Nephron progenitor cell (in vitro differentiated cells): ENCODE data around the gene ABCG2.
"Not testable (repeated sequence)": the region's sequence is repeated elsewhere in the genome, so short reads cannot be mapped to it uniquely, and the experiment has no call there.

Experiments
- DNase-seq: peaks from one replicate; pipeline ENCODE4 v3.0.0; 2021
- H3K27ac Mint-ChIP-seq: 2 replicates; pipeline ENCODE4 v1.8.0; 2021; ENCODE audit warnings: mild to moderate bottlenecking, moderate library complexity, mixed read lengths
- H3K27me3 Mint-ChIP-seq: 2 replicates; pipeline ENCODE4 v1.8.0; 2021; ENCODE audit warnings: mild to moderate bottlenecking, low read depth, mixed read lengths; ENCODE audit not compliant: poor library complexity
- H3K36me3 Mint-ChIP-seq: 2 replicates; pipeline ENCODE4 v1.8.0; 2021; ENCODE audit warnings: low read depth, mixed read lengths
- H3K4me1 Mint-ChIP-seq: 2 replicates; pipeline ENCODE4 v1.8.0; 2021; ENCODE audit warnings: mixed read lengths
- H3K4me3 Mint-ChIP-seq: 2 replicates; pipeline ENCODE4 v1.8.0; 2021; ENCODE audit warnings: mild to moderate bottlenecking, moderate library complexity, mixed read lengths
- H3K9me3 Mint-ChIP-seq: 2 replicates; pipeline ENCODE4 v1.8.0; 2021; ENCODE audit warnings: mild to moderate bottlenecking, moderate library complexity, mixed read lengths
- CTCF ChIP-seq: fragments of 200-600 bp; sonication (generic); IDR thresholded peaks from 2 replicates; pipeline ENCODE4 v1.5.0; 2021; ENCODE audit warnings: antibody characterized with exemption

Gene ABCG2

GRCh38 chr4:88136249-88136648 is 22.2 kb downstream of the ABCG2 start:
- Mint-ChIP-seq H3K4me3 (no peak overlapping the region), H3K4me1 (peaks cover 4% of the 10 kb centered on the region), H3K9me3 (no peaks in the 10 kb centered on the region), H3K36me3 (peaks cover 15% of the 10 kb centered on the region), H3K27me3 (peaks cover 5% of the 10 kb centered on the region), H3K27ac (peak overlapping the region; percentile 32)
- TF ChIP-seq CTCF: no peak
- DNase-seq: no peak

DNA sequence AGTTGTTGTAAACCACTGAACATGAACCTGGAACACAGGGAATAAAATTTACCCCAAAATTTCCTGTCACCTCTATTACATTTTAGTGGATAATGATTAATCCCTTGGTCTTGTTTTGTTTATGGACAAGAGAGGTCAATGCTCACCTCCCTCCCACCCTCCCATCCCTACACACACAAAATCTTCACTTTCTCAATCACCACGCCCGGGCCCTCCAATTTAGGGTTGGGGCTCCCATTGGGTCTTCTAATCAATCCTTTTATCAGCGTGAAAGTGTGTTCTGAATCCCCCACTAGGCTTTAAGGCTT is 23.1 kb downstream of the ABCG2 start:
- no peak for DNase-seq
- H3K4me1 Mint-ChIP-seq: peaks cover 4% of the 10 kb centered on the region
- no peak overlapping the region for H3K27ac Mint-ChIP-seq
- peaks cover 15% of the 10 kb centered on the region for H3K36me3 Mint-ChIP-seq
- H3K9me3 Mint-ChIP-seq: no peaks in the 10 kb centered on the region
- no peak overlapping the region for H3K4me3 Mint-ChIP-seq
- H3K27me3 Mint-ChIP-seq: peaks cover 5% of the 10 kb centered on the region
- no peak for TF ChIP-seq CTCF

DNA sequence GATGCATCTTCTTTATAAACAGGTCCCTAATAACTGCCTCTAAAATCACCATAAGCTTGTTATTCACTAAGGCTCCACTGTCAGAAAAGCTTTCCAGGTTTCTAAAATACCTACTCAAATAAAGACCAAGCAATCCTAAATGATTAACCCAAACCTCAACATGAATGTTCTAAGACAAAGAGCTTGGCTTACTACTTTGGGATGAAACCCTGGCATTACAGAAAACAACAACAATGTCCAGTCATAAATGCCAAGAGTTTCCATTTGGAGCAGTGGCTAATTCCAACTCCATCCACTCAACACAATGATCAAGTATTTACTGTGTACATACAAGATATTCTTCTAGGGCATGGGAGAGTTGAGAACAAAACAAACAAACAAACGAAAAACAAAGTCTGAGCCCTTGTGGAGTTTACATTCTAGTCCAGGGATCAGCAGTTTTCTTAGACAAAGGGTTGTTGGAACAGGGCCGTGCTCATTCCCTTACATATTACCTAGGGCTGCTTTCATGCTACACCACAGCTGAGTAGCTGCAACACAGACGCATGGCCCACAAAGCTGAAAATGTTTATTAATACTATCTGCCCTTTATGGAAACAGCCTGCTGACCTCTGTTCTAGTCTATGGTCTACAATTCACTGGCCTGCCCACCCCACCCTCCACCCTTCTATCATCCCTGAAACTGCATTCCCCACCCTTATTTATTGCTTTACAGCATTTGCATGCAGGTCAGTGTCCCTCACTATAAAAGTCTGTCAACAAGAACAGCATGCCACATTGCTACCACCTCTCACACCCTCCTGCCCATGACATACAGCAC is 23.7 kb downstream of the ABCG2 start:
- Mint-ChIP-seq H3K4me3 (no peak overlapping the region), H3K9me3 (peaks cover 2% of the 10 kb centered on the region), H3K27me3 (peaks cover 5% of the 10 kb centered on the region), H3K4me1 (peaks cover 4% of the 10 kb centered on the region), H3K36me3 (peaks cover 17% of the 10 kb centered on the region), H3K27ac (no peak overlapping the region)
- DNase-seq: no peak
- no peak for TF ChIP-seq CTCF

DNA sequence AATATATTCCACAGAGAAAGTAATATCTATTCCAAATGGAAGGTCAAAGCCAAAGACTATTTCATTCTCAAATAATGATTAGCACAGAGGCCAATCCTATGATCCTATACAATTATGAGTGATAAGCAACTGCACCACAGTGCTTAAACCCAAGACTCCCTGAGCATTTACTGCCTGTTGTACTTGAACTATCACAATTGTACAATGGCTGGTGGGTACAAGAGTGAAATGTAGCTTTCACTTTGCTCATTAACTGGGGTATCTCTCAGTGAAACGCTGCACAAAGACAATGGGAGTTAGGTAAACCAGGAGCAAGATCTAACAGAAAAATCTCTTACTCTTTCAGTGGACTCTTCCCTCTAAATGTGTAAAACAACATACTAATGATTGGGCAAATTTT is 24.3 kb downstream of the ABCG2 start:
- Mint-ChIP-seq H3K4me1 (peaks cover 4% of the 10 kb centered on the region), H3K4me3 (no peak overlapping the region), H3K36me3 (peaks cover 20% of the 10 kb centered on the region), H3K27me3 (peaks cover 5% of the 10 kb centered on the region), H3K27ac (no peak overlapping the region), H3K9me3 (peaks cover 7% of the 10 kb centered on the region)
- DNase-seq: no peak
- TF ChIP-seq CTCF: no peak

GRCh38 chr4:88130544-88131305 is 27.7 kb downstream of the ABCG2 start:
- peaks cover 4% of the 10 kb centered on the region for H3K4me1 Mint-ChIP-seq
- no peak overlapping the region for H3K4me3 Mint-ChIP-seq
- peaks cover 37% of the 10 kb centered on the region for H3K9me3 Mint-ChIP-seq
- H3K36me3 Mint-ChIP-seq: peaks cover 21% of the 10 kb centered on the region
- no peak for TF ChIP-seq CTCF
- DNase-seq: no peak
- no peak overlapping the region for H3K27ac Mint-ChIP-seq
- H3K27me3 Mint-ChIP-seq: no peaks in the 10 kb centered on the region

GRCh38 chr4:88130003-88130402 is 28.4 kb downstream of the ABCG2 start:
- no peak for DNase-seq
- Mint-ChIP-seq H3K9me3 (peaks cover 40% of the 10 kb centered on the region), H3K4me3 (no peak overlapping the region), H3K4me1 (no peaks in the 10 kb centered on the region), H3K36me3 (peaks cover 24% of the 10 kb centered on the region), H3K27ac (no peak overlapping the region), H3K27me3 (no peaks in the 10 kb centered on the region)
- no peak for TF ChIP-seq CTCF

DNA sequence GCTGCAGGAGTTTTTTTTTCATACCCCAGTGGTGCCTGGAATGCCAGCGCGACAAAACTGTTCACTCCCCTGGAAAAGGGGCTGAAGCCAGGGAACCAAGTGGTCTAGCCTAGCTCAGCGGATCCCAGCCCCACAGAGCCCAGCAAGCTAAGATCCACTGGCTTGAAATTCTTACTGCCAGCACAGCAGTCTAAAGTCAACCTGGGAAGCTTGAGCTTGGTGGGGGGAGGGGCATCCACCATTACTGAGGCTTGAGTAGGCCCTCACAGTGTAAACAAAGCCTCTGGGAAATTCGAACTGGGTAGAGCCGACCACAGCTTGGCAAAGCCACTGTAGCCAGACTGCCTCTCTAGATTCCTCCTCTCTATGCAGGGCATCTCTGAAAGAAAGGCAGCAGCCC is 36.2 kb downstream of the ABCG2 start:
- not testable (repeated sequence) for H3K27me3 Mint-ChIP-seq, DNase-seq, H3K4me3 Mint-ChIP-seq, H3K4me1 Mint-ChIP-seq
- peaks cover 85% of the 10 kb centered on the region for H3K9me3 Mint-ChIP-seq
- H3K36me3 Mint-ChIP-seq: peaks cover 72% of the 10 kb centered on the region
- H3K27ac Mint-ChIP-seq: peak overlapping the region; percentile 37
